GM21390 (cell line): ENCODE measurements around the gene ATL3.
"Not testable (repeated sequence)": the region's sequence is repeated elsewhere in the genome, so short reads cannot be mapped to it uniquely, and the experiment has no call there.

ENCODE experiments used
- ATAC-seq: cut with Tn5 transposase; IDR thresholded peaks from one replicate; pipeline ENCODE4 v1.9.1; 2021; ENCODE audit not compliant: unreplicated experiment

The ATL3 gene

DNA sequence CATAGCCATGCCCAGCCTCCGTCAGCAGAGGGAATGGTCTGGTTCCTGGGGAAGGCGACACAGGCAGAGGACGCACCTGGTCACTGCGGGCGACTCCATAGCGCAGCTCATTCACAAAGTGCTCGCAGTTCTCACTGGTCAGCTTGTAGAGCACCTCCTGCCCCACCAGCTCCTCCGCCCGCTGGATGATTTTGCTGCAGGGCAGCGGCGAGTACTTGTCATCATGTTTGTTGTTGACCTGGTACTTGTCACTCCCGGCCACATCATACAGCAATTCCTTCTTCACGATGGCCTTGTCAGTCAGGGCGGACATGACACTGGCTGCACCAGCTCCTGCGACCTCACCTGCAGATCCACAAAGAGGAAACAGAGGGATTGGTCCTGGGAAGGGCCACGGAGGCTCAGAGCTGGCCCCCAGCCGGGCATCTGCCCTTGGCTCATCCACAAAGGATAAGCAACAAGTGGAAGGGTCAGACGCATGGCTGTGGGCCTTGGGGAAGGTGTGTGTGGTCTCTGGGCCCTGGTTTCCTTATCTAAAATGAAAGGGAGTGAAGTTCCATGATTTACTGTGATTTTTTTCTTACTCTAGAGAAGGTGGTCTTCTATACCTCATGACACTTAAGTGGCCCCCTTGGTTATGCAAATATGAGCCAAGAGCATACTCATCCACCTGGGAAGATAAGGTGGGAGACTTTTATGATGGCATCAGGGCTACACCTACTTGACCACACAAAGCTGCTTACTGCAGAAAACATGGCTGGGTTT is 81.0 kb downstream of the ATL3 start:
- ATAC-seq = no peak

DNA sequence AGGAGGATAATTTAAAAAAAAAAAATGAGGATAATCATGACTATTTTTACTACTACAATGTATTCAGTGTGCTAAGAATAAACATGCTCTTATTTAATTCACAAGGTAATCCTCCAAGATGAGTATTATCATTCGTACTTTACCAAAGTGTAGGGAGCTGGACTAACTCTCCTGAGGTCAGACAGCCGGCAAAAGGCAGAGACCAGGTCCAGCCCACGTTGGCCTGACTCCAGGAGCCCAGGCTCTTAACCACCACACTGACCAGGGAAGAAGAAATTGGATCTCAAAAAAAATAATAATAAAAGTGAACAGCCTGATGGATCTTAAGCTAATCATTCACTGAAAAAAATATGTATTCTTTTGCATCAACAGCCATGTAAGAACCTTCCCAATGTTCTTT is 82.2 kb downstream of the ATL3 start:
- no peak for ATAC-seq

DNA sequence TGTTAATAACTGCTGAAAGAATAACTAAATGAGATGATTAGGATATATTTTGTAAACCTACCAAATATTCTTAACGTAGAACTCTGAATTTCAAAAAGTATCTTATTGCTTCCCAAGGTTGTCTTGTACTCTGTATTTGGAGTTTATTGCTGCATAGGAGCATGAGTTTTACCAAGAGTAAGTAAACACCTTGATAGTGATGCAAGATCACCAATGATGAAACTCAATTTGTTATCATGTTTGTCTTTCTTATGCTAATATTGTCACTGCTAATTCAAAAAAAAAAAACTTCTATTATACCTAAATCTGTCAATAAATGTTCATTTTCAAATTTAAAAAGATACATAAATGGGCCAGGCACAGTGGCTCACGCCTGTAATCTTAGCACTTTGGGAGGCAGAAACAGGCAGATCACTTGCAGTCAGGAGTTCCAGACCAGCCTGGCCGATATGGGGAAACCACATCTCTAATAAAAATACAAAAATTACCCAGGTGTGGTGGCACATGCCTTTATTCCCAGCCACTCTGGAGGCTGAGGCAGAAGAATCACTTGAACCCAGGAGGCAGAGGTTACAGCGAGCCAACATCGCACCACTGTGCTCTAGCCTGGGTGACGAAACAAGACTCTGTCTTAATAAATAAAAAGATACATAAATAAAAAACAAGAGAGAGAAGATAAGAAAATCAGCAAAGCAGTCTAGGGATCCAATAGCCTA is 84.6 kb downstream of the ATL3 start:
- no peak for ATAC-seq

DNA sequence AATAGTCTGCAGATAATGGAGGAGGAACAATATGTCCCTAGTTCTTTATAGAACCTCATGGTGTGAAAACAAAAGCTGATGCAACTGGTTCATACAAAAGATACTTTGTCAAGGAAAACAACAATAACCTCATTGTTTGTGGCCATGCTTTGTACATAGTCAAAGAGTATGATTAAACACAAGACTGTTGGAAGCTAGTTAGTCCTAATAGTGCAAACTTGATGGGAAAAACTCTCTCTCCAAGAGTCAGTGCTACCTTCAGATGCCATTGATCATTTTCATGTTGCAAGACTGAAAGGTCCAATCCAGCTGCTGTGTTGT is 87.9 kb downstream of the ATL3 start:
- ATAC-seq = no peak

DNA sequence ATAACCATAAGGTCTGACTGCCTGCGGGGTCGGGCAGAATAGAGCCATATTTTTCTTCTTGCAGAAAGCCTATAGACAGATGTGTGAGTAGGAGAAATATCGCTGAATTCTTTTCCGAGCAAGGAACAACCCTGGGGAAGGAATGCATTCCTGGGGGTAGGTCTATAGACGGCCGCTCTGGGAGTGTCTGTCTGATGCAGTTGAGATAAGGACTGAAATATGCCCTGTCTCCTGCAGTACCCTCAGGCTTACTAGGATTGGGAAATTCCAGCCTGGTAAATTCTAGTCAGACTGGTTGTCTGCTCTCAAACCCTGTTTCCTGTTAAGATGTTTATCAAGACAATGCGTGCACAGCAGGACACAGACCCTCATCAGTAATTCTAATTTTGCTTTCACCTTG is 90.0 kb downstream of the ATL3 start:
- not testable (repeated sequence) for ATAC-seq

DNA sequence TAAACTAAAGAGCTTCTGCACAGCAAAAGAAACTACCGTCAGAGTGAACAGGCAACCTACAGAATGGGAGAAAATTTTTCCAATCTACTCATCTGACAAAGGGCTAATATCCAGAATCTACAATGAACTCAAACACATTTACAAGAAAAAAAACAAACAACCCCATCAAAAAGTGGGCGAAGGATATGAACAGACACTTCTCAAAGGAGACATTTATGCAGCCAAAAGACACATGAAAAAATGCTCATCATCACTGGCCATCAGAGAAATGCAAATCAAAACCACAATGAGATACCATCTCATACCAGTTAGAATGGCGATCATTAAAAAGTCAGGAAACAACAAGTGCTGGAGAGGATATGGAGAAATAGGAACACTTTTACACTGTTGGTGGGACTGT is 92.3 kb downstream of the ATL3 start:
- not testable (repeated sequence) for ATAC-seq

DNA sequence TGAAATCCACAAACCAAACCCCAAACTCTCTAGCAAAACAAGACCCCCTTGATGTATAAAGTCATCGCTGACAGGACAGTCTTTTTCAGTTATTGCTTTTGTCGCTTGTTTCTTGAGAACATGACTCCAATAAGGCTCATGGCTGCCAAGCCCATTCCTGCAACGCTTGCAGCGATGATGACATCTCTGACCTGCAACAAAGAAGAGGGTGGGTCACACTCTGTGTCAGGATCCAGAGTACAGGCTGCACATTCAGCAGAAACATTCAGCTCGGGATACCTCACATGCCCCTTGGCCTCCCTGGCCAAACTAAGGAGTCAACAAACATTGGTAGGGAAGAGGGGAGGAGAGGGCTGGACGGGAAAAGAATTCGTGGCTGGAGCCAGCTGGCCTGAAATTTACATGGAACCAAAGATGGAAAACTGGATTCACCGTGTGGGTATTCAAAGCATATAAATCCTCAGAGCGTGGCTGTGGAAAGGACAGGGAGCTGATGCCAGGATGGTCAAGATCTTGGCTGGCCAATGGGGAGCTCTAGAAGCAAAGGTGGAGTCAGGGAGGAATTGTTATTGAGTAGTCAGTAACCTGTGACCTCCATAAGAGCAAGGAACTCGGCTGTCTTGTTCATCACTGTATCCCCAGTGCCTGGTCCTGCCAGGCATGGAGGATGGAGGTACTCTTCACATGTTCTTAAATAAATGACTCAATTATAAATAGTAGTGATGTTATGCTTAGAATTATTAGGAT is 96.1 kb downstream of the ATL3 start:
- ATAC-seq = no peak
